GM12864 (cell line): Measurements from ENCODE around the gene GPR37L1.
"Not testable (repeated sequence)": the region's sequence is repeated elsewhere in the genome, so short reads cannot be mapped to it uniquely, and the experiment has no call there.

Experiments
- DNase-seq: peaks from one replicate; pipeline ENCODE4 v3.0.0-alpha.2; 2011; ENCODE audit warnings: low read depth
- H3K4me3 ChIP-seq: 2 replicates; pipeline ENCODE4 v1.5.1; 2011; ENCODE audit warnings: mild to moderate bottlenecking, low read depth, low read length, control low read depth
- TF ChIP-seq, protein P1 (sequence below): IDR thresholded peaks from 2 replicates; pipeline ENCODE4 v1.5.1; 2011; ENCODE audit warnings: low read depth, mild to moderate bottlenecking, moderate library complexity, low read length, control low read depth, inconsistent platforms; ENCODE audit errors: missing control alignments

The GPR37L1 gene

DNA sequence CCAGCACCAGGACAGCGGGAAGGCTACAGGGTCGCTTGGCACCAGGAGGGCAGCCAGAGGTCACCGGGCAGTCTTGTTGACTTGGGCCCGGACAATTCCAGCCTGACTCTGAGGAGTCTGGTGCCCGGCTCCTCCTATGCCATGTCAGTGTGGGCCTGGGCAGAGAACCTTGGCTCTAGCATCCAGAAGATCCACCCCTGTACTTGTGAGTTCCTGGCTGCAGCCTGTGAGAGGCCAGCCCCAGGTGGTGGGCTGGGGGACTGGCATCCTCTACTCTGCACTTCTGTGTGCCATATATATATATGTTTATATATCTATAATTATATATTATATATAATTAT is 49.3 kb downstream of the GPR37L1 start:
- DNase-seq = no peak
- H3K4me3 ChIP-seq = no peak overlapping the region
- TF ChIP-seq, protein P1, sequence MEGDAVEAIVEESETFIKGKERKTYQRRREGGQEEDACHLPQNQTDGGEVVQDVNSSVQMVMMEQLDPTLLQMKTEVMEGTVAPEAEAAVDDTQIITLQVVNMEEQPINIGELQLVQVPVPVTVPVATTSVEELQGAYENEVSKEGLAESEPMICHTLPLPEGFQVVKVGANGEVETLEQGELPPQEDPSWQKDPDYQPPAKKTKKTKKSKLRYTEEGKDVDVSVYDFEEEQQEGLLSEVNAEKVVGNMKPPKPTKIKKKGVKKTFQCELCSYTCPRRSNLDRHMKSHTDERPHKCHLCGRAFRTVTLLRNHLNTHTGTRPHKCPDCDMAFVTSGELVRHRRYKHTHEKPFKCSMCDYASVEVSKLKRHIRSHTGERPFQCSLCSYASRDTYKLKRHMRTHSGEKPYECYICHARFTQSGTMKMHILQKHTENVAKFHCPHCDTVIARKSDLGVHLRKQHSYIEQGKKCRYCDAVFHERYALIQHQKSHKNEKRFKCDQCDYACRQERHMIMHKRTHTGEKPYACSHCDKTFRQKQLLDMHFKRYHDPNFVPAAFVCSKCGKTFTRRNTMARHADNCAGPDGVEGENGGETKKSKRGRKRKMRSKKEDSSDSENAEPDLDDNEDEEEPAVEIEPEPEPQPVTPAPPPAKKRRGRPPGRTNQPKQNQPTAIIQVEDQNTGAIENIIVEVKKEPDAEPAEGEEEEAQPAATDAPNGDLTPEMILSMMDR = no peak

- no peak overlapping the region for H3K4me3 ChIP-seq
- TF ChIP-seq, protein P1 = no peak
- no peak for DNase-seq
Observed at GRCh38 chr1:202173993-202174392, 51.3 kb downstream of the GPR37L1 start.

GRCh38 chr1:202176949-202177927 is 54.5 kb downstream of the GPR37L1 start:
- no peak overlapping the region for H3K4me3 ChIP-seq
- no peak for DNase-seq
- TF ChIP-seq, protein P1 = no peak

GRCh38 chr1:202179828-202180750 is 57.4 kb downstream of the GPR37L1 start:
- no peak overlapping the region for H3K4me3 ChIP-seq
- no peak for DNase-seq
- TF ChIP-seq, protein P1 = no peak

- H3K4me3 ChIP-seq, DNase-seq: not testable (repeated sequence)
Observed at GRCh38 chr1:202180751-202181139, 58.0 kb downstream of the GPR37L1 start.

DNA sequence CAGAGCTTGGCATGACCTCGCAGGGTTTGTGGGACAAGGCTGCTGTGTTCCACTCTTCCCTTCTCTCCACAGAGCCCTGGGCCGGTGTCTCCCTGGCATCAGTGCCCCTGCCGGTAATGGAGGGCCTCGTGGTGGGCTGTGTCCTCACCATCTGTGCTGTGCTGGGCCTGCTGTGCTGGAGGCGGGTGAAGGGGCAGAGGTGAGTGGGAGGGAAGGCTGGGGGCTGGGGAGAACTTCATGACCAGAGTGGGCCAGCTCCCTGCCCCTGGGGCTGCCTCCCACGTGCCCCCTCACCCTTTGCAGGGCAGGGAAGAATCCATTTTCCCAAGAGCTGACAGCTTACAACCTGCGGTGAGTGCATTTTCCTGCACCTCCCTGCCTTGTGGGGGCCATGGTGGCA is 58.9 kb downstream of the GPR37L1 start:
- no peak overlapping the region for H3K4me3 ChIP-seq
- TF ChIP-seq, protein P1 = no peak
- DNase-seq = no peak
